Retinal pigment epithelial cell (primary cell): ENCODE data around the gene TBC1D22A.
A peak's percentile ranks its signal among the peaks of the same experiment; 100 is the strongest.

Experiments used
- DNase-seq: peaks from one replicate; pipeline ENCODE4 v3.0.0-alpha.2; 2010; ENCODE audit warnings: low read depth
- H3K4me3 ChIP-seq: 2 replicates; pipeline ENCODE4 v1.5.1; 2011; ENCODE audit warnings: mild to moderate bottlenecking, low read length, control low read depth, moderate library complexity
- TF ChIP-seq, protein P1 (sequence below): conservative IDR thresholded peaks from 2 replicates; pipeline ENCODE4 v1.5.1; 2011; ENCODE audit warnings: low read depth, low read length, control low read depth, inconsistent platforms

Gene TBC1D22A

DNA sequence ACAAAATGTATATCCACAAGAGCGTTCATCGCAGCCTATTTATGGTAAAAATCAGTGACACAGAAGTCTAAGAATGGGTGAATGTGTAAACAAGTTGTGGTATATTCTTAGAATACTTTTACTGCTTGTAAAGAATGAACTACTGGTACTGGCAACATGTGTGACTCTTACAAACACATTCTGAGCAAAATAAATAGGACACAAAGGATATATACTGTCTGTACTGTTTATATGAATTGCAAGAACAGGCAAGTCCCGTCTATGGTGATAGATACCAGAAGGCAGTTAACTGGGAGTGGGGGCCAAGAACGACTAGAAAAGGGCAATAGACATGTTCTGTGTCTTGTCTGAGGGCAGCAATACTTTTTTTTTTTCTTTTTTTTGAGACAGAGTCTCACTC lies 112.6 kb downstream of the TBC1D22A start:
- H3K4me3 ChIP-seq = no peak overlapping the region
- no peak for DNase-seq
- TF ChIP-seq, protein P1, sequence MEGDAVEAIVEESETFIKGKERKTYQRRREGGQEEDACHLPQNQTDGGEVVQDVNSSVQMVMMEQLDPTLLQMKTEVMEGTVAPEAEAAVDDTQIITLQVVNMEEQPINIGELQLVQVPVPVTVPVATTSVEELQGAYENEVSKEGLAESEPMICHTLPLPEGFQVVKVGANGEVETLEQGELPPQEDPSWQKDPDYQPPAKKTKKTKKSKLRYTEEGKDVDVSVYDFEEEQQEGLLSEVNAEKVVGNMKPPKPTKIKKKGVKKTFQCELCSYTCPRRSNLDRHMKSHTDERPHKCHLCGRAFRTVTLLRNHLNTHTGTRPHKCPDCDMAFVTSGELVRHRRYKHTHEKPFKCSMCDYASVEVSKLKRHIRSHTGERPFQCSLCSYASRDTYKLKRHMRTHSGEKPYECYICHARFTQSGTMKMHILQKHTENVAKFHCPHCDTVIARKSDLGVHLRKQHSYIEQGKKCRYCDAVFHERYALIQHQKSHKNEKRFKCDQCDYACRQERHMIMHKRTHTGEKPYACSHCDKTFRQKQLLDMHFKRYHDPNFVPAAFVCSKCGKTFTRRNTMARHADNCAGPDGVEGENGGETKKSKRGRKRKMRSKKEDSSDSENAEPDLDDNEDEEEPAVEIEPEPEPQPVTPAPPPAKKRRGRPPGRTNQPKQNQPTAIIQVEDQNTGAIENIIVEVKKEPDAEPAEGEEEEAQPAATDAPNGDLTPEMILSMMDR = no peak

DNA sequence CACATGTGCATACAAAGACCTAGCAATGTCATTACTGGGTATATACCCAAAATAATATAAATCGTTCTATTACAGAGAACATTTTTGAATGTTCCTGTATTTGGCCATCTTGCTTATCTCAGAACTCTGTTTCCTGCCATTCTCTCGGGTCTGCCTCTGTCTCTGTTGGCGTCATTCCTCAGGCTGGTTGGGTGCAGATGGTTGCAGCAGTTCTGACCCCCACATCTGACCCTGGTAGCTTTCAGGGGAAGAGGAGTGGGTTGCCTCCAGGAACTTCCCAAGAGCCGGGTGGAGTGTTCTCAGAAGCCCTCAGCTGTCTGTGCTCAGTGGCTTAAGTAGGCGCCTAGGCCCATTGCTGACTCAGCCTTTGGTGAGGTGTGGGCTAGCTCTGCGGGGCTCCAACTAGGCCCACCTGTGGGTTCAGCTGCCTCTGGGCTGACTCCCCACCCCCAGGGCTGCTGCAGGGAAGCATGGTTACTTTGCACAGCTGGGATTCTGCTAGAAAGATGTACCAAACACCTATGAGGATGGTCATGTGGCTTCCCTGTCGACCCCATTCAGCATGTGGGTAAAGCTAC lies 114.0 kb downstream of the TBC1D22A start:
- no peak overlapping the region for H3K4me3 ChIP-seq
- TF ChIP-seq, protein P1 = no peak
- no peak for DNase-seq

DNA sequence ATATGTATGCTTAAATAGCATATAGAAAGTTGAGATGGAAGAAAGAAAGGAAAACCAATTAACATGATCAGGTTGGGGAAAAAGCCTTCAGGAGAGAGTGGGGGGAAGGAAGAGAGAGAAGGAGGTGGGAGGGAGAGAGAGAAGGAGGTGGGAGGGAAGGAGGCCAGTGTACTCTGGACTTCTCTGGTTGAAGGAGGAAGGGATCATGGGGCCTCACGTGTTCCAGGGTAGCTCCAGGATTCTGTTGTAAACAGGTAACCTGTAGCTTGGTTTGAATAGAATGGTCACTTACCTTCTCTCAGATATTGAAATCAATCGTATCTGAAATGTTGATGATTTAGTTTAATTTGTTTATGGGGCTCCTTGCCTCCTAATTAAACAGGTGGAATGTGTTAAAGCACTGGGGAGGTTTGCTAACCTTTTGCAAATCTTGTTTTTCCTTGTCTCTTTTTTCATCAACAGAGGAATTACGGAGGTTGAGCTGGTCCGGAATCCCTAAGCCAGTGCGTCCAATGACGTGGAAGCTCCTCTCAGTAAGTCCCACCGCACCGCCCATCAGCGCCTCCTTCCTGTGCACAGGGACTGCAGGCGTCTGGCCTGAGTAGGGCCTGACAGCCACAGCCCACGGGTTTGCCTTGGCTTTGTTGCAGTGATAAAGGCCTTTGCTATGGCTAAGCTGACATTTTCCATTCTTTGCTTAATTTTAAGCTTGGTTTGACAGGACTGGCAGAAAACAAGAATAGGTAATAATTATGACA lies 115.9 kb downstream of the TBC1D22A start:
- TF ChIP-seq, protein P1 = peak; percentile 44
- peak; percentile 64 for DNase-seq
- no peak overlapping the region for H3K4me3 ChIP-seq

- H3K4me3 ChIP-seq = no peak overlapping the region
- TF ChIP-seq, protein P1 = no peak
- DNase-seq = no peak
Measured at GRCh38 chr22:46879083-46879482, 116.6 kb downstream of the TBC1D22A start.

DNA sequence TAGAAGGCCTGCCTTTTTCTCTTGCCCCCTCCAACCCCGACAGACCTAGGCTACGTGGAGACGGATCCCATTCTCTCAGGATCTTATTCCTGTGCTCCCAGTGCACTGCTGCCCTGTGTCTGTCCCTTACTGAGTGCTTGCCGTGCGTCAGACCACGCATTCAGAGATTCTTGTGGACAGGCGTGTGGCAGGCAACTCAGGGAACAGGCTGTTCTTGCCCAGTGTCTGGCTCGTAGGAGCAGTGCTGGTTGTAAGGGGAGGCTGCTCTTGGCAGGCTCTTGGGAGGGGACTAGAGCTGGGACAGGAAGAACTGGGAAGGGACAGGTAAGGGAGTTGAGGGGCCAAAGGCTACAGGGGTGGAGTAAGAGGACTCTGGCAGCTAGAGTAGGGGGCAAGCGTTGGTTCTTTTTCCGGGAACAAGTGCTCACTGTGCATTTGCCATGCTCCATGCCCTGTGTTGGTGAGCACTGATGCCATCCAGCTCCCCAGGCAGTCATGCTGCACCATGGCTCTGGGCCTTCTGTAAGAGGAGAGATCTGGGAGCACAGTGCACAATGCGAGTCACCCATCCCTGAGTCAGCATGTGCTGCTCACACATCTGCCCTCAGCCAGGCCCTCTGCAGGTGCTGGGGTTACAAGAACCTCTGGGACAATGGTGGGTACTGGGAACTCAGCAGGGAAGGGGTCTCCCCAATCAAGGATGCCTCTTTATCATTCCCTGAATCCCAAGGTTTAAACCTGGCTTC lies 119.1 kb downstream of the TBC1D22A start:
- DNase-seq = no peak

GRCh38 chr22:46883092-46883910 lies 120.9 kb downstream of the TBC1D22A start:
- DNase-seq = no peak
- TF ChIP-seq, protein P1 = no peak
- no peak overlapping the region for H3K4me3 ChIP-seq

More for the DNA sequence above, 119.1 kb downstream of the TBC1D22A start:
- TF ChIP-seq, protein P1 = no peak
- H3K4me3 ChIP-seq = no peak overlapping the region
